Measurements from ENCODE around the gene SDHB. TPM values are rescaled to one million over a fixed set of nuclear protein-coding genes. Genes with fewer than 3 reads are reported as not detected.

The SDHB gene
- total RNA-seq, 6 experiments from 2014 or later = 112 to 128 (median 116) TPM

GRCh38 chr1:17033481-17033880 is 20.4 kb downstream of the SDHB start:
- H3K9me3 Mint-ChIP-seq = no peaks in the 10 kb centered on the region
- DNase-seq = no peak
- H3K4me3 Mint-ChIP-seq = no peak overlapping the region
- 0 out of 2 replicates have a peak, but pooled peaks cover 4% of the 10 kb centered on the region for H3K36me3 Mint-ChIP-seq (ENCODE audit: low read depth)
- no peak for TF ChIP-seq CTCF (IDR thresholded peaks at IDR 0.05)
- no peak overlapping the region for H3K27ac Mint-ChIP-seq
- no peaks in the 10 kb centered on the region for H3K4me1 Mint-ChIP-seq (ENCODE audit: low read depth)
- no peaks in the 10 kb centered on the region for H3K27me3 Mint-ChIP-seq (ENCODE audit: insufficient read depth)

GRCh38 chr1:17032741-17033140 is 21.1 kb downstream of the SDHB start:
- Mint-ChIP-seq H3K9me3 (no peaks in the 10 kb centered on the region), H3K4me3 (no peak overlapping the region), H3K27me3 (ENCODE audit: insufficient read depth) (no peaks in the 10 kb centered on the region), H3K4me1 (ENCODE audit: low read depth) (no peaks in the 10 kb centered on the region), H3K36me3 (ENCODE audit: low read depth) (peaks cover 9% of the 10 kb centered on the region; the same call in 1 of the 2 replicates), H3K27ac (no peak overlapping the region; the same call in 1 of the 2 replicates)
- DNase-seq = no peak
- no peak for TF ChIP-seq CTCF (IDR thresholded peaks at IDR 0.05)

- H3K27ac Mint-ChIP-seq = no peak overlapping the region
- TF ChIP-seq CTCF (IDR thresholded peaks at IDR 0.05) = no peak
- no peak for DNase-seq
- no peak overlapping the region for H3K4me3 Mint-ChIP-seq
- H3K9me3 Mint-ChIP-seq = no peaks in the 10 kb centered on the region
- H3K36me3 Mint-ChIP-seq (ENCODE audit: low read depth) = peaks cover 17% of the 10 kb centered on the region
- no peaks in the 10 kb centered on the region for H3K4me1 Mint-ChIP-seq (ENCODE audit: low read depth)
- H3K27me3 Mint-ChIP-seq (ENCODE audit: insufficient read depth) = no peaks in the 10 kb centered on the region
Measured at GRCh38 chr1:17031436-17031835, 22.4 kb downstream of the SDHB start.

GRCh38 chr1:17030206-17030605 is 23.6 kb downstream of the SDHB start:
- peaks cover 17% of the 10 kb centered on the region for H3K36me3 Mint-ChIP-seq (ENCODE audit: low read depth)
- DNase-seq = no peak
- no peak overlapping the region for H3K4me3 Mint-ChIP-seq
- no peak for TF ChIP-seq CTCF (IDR thresholded peaks at IDR 0.05)
- no peaks in the 10 kb centered on the region for H3K4me1 Mint-ChIP-seq (ENCODE audit: low read depth)
- H3K9me3 Mint-ChIP-seq = no peaks in the 10 kb centered on the region
- no peak overlapping the region for H3K27ac Mint-ChIP-seq
- H3K27me3 Mint-ChIP-seq (ENCODE audit: insufficient read depth) = no peaks in the 10 kb centered on the region

- H3K36me3 Mint-ChIP-seq (ENCODE audit: low read depth) = peaks cover 17% of the 10 kb centered on the region
- H3K9me3 Mint-ChIP-seq = no peaks in the 10 kb centered on the region
- TF ChIP-seq CTCF (IDR thresholded peaks at IDR 0.05) = no peak
- H3K4me3 Mint-ChIP-seq = no peak overlapping the region
- no peak for DNase-seq
- H3K4me1 Mint-ChIP-seq (ENCODE audit: low read depth) = no peaks in the 10 kb centered on the region
- no peak overlapping the region; the same call in 1 of the 2 replicates for H3K27ac Mint-ChIP-seq
- no peaks in the 10 kb centered on the region for H3K27me3 Mint-ChIP-seq (ENCODE audit: insufficient read depth)
Measured at GRCh38 chr1:17028662-17029188, 25.1 kb downstream of the SDHB start.

GRCh38 chr1:17027900-17028299 is 25.9 kb downstream of the SDHB start:
- no peak for TF ChIP-seq CTCF (IDR thresholded peaks at IDR 0.05)
- DNase-seq = no peak
- Mint-ChIP-seq H3K4me3 (no peak overlapping the region), H3K36me3 (ENCODE audit: low read depth) (peaks cover 22% of the 10 kb centered on the region), H3K27me3 (ENCODE audit: insufficient read depth) (no peaks in the 10 kb centered on the region), H3K4me1 (ENCODE audit: low read depth) (no peaks in the 10 kb centered on the region), H3K27ac (no peak overlapping the region), H3K9me3 (no peaks in the 10 kb centered on the region)

All from HFFc6 (cell line).